ENCODE measurements around the gene APOL5. TPM values are rescaled to one million over a fixed set of nuclear protein-coding genes. Genes with fewer than 3 reads are reported as not detected.
"Not testable (repeated sequence)": the region's sequence is repeated elsewhere in the genome, so short reads cannot be mapped to it uniquely, and the experiment has no call there.

APOL5 gene
- total RNA-seq, 1 donor from 2014 or later = not detected

GRCh38 chr22:35736701-35737100, 19.0 kb downstream of the APOL5 start:
- H3K27ac Mint-ChIP-seq = no peak overlapping the region
- intact Hi-C loops (cut with micrococcal nuclease) = no loop called here
- no peaks in the 10 kb centered on the region for H3K9me3 Mint-ChIP-seq
- H3K4me1 Mint-ChIP-seq (ENCODE audit: low read depth) = peaks cover under 1% of the 10 kb centered on the region
- no peaks in the 10 kb centered on the region for H3K27me3 Mint-ChIP-seq (ENCODE audit: low read depth)
- H3K4me3 Mint-ChIP-seq (ENCODE audit: low read depth) = no peak overlapping the region
- no peak for DNase-seq (ENCODE audit: low spot score)
- H3K36me3 Mint-ChIP-seq (ENCODE audit: low read depth) = no peaks in the 10 kb centered on the region

GRCh38 chr22:35737886-35738285, 20.2 kb downstream of the APOL5 start:
- H3K4me1 Mint-ChIP-seq (ENCODE audit: low read depth); H3K36me3 Mint-ChIP-seq (ENCODE audit: low read depth); intact Hi-C loops (cut with micrococcal nuclease); H3K27me3 Mint-ChIP-seq (ENCODE audit: low read depth); H3K27ac Mint-ChIP-seq; H3K4me3 Mint-ChIP-seq (ENCODE audit: low read depth); DNase-seq (ENCODE audit: low spot score); H3K9me3 Mint-ChIP-seq: not testable (repeated sequence)

GRCh38 chr22:35739076-35739930, 21.6 kb downstream of the APOL5 start:
- H3K4me3 Mint-ChIP-seq (ENCODE audit: low read depth) = no peak overlapping the region
- no peaks in the 10 kb centered on the region for H3K36me3 Mint-ChIP-seq (ENCODE audit: low read depth)
- no peak overlapping the region for H3K27ac Mint-ChIP-seq
- intact Hi-C loops (cut with micrococcal nuclease) = no loop called here
- peaks cover 4% of the 10 kb centered on the region for H3K4me1 Mint-ChIP-seq (ENCODE audit: low read depth)
- no peak for DNase-seq (ENCODE audit: low spot score)
- no peaks in the 10 kb centered on the region for H3K9me3 Mint-ChIP-seq
- no peaks in the 10 kb centered on the region for H3K27me3 Mint-ChIP-seq (ENCODE audit: low read depth)

- no peak for DNase-seq (ENCODE audit: low spot score)
- H3K27me3 Mint-ChIP-seq (ENCODE audit: low read depth) = no peaks in the 10 kb centered on the region
- H3K27ac Mint-ChIP-seq = no peak overlapping the region
- peaks cover 4% of the 10 kb centered on the region for H3K4me1 Mint-ChIP-seq (ENCODE audit: low read depth)
- intact Hi-C loops (cut with micrococcal nuclease) = no loop called here
- H3K36me3 Mint-ChIP-seq (ENCODE audit: low read depth) = no peaks in the 10 kb centered on the region
- no peak overlapping the region for H3K4me3 Mint-ChIP-seq (ENCODE audit: low read depth)
- no peaks in the 10 kb centered on the region for H3K9me3 Mint-ChIP-seq
Observed at GRCh38 chr22:35739931-35740380, 22.3 kb downstream of the APOL5 start.

GRCh38 chr22:35740616-35741015, 22.9 kb downstream of the APOL5 start:
- no peak overlapping the region for H3K27ac Mint-ChIP-seq
- no peaks in the 10 kb centered on the region for H3K36me3 Mint-ChIP-seq (ENCODE audit: low read depth)
- peaks cover 4% of the 10 kb centered on the region for H3K4me1 Mint-ChIP-seq (ENCODE audit: low read depth)
- intact Hi-C loops (cut with micrococcal nuclease) = no loop called here
- H3K27me3 Mint-ChIP-seq (ENCODE audit: low read depth) = no peaks in the 10 kb centered on the region
- DNase-seq (ENCODE audit: low spot score) = no peak
- H3K9me3 Mint-ChIP-seq = no peaks in the 10 kb centered on the region
- no peak overlapping the region for H3K4me3 Mint-ChIP-seq (ENCODE audit: low read depth)

- H3K27ac Mint-ChIP-seq = no peak overlapping the region
- peaks cover 4% of the 10 kb centered on the region for H3K4me1 Mint-ChIP-seq (ENCODE audit: low read depth)
- intact Hi-C loops (cut with micrococcal nuclease) = no loop called here
- no peaks in the 10 kb centered on the region for H3K27me3 Mint-ChIP-seq (ENCODE audit: low read depth)
- no peak overlapping the region for H3K4me3 Mint-ChIP-seq (ENCODE audit: low read depth)
- no peaks in the 10 kb centered on the region for H3K9me3 Mint-ChIP-seq
- no peaks in the 10 kb centered on the region for H3K36me3 Mint-ChIP-seq (ENCODE audit: low read depth)
- DNase-seq (ENCODE audit: low spot score) = no peak
Observed at GRCh38 chr22:35742342-35743100, 24.8 kb downstream of the APOL5 start.

GRCh38 chr22:35743326-35743860, 25.7 kb downstream of the APOL5 start:
- Mint-ChIP-seq H3K4me1 (ENCODE audit: low read depth) (peaks cover 4% of the 10 kb centered on the region), H3K4me3 (ENCODE audit: low read depth) (no peak overlapping the region), H3K27me3 (ENCODE audit: low read depth) (peaks cover 2% of the 10 kb centered on the region), H3K27ac (no peak overlapping the region), H3K9me3 (no peaks in the 10 kb centered on the region), H3K36me3 (ENCODE audit: low read depth) (no peaks in the 10 kb centered on the region)
- intact Hi-C loops (cut with micrococcal nuclease) = no loop called here
- DNase-seq (ENCODE audit: low spot score) = no peak

GRCh38 chr22:35746248-35746647, 28.6 kb downstream of the APOL5 start:
- Mint-ChIP-seq H3K27me3 (ENCODE audit: low read depth) (peaks cover 4% of the 10 kb centered on the region), H3K9me3 (no peaks in the 10 kb centered on the region), H3K36me3 (ENCODE audit: low read depth) (no peaks in the 10 kb centered on the region), H3K4me1 (ENCODE audit: low read depth) (peaks cover 4% of the 10 kb centered on the region), H3K27ac (no peak overlapping the region), H3K4me3 (ENCODE audit: low read depth) (no peak overlapping the region)
- intact Hi-C loops (cut with micrococcal nuclease) = no loop called here
- no peak for DNase-seq (ENCODE audit: low spot score)

GRCh38 chr22:35746946-35747703, 29.5 kb downstream of the APOL5 start:
- Mint-ChIP-seq H3K4me1 (ENCODE audit: low read depth) (peaks cover 2% of the 10 kb centered on the region), H3K9me3 (no peaks in the 10 kb centered on the region), H3K36me3 (ENCODE audit: low read depth) (no peaks in the 10 kb centered on the region), H3K27ac (no peak overlapping the region), H3K4me3 (ENCODE audit: low read depth) (no peak overlapping the region), H3K27me3 (ENCODE audit: low read depth) (peaks cover 6% of the 10 kb centered on the region)
- intact Hi-C loops (cut with micrococcal nuclease) = no loop called here
- DNase-seq (ENCODE audit: low spot score) = no peak

GRCh38 chr22:35749808-35750207, 32.1 kb downstream of the APOL5 start:
- Mint-ChIP-seq H3K27me3 (ENCODE audit: low read depth) (peaks cover 6% of the 10 kb centered on the region), H3K36me3 (ENCODE audit: low read depth) (no peaks in the 10 kb centered on the region), H3K27ac (no peak overlapping the region), H3K9me3 (no peaks in the 10 kb centered on the region), H3K4me3 (ENCODE audit: low read depth) (no peak overlapping the region), H3K4me1 (ENCODE audit: low read depth) (peaks cover under 1% of the 10 kb centered on the region)
- DNase-seq (ENCODE audit: low spot score) = no peak
- intact Hi-C loops (cut with micrococcal nuclease) = no loop called here

GRCh38 chr22:35752006-35752862, 34.6 kb downstream of the APOL5 start:
- intact Hi-C loops (cut with micrococcal nuclease) = no loop called here
- Mint-ChIP-seq H3K27ac (no peak overlapping the region), H3K27me3 (ENCODE audit: low read depth) (peaks cover 6% of the 10 kb centered on the region), H3K36me3 (ENCODE audit: low read depth) (no peaks in the 10 kb centered on the region), H3K4me1 (ENCODE audit: low read depth) (peaks cover 3% of the 10 kb centered on the region), H3K4me3 (ENCODE audit: low read depth) (no peak overlapping the region), H3K9me3 (no peaks in the 10 kb centered on the region)
- DNase-seq (ENCODE audit: low spot score) = no peak

- Mint-ChIP-seq H3K4me1 (ENCODE audit: low read depth) (peaks cover 3% of the 10 kb centered on the region), H3K27me3 (ENCODE audit: low read depth) (peaks cover 4% of the 10 kb centered on the region), H3K9me3 (no peaks in the 10 kb centered on the region), H3K27ac (no peak overlapping the region), H3K36me3 (ENCODE audit: low read depth) (no peaks in the 10 kb centered on the region), H3K4me3 (ENCODE audit: low read depth) (no peak overlapping the region)
- intact Hi-C loops (cut with micrococcal nuclease) = no loop called here
- DNase-seq (ENCODE audit: low spot score) = no peak
Observed at GRCh38 chr22:35752863-35753189, 35.2 kb downstream of the APOL5 start.
